OCI-LY1 (cell line): ENCODE results near the gene CTSS.

ENCODE experiments used
- EZH2 ChIP-seq: fragments of 200-600 bp; sonication (generic), shearing (Covaris generic); IDR thresholded peaks from 2 replicates; pipeline ENCODE4 v1.8.0; 2017; ENCODE audit warnings: borderline replicate concordance, mixed run types, mild to moderate bottlenecking, antibody characterized with exemption, low read length, moderate library complexity, mixed read lengths
- TF ChIP-seq, protein P1 (sequence below): fragments of 200-600 bp; sonication (generic), shearing (Covaris generic); IDR thresholded peaks from 2 replicates; pipeline ENCODE4 v1.5.1; 2017; ENCODE audit warnings: mild to moderate bottlenecking, antibody characterized with exemption, low read length, moderate library complexity, mixed read lengths

DNA sequence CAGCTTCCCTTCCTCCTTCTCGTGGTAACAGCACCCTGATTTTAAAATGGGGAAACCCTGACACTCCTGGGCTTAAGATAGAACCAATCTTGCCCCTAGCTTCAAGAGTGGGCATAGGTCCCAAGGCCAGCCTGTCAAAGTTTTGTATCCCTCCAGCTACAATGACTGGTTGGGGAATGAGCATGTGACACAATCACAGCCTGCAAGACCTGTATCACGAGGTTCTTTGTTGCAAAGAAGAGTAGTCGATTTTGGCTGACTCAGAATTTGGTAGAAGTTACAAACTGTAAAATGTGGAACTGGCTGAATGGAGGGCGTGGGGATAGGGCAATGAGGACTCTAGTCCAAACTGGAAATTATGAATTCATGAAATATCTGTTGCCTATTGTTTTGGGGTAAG is 23.8 kb upstream of the CTSS start:
- TF ChIP-seq, protein P1, sequence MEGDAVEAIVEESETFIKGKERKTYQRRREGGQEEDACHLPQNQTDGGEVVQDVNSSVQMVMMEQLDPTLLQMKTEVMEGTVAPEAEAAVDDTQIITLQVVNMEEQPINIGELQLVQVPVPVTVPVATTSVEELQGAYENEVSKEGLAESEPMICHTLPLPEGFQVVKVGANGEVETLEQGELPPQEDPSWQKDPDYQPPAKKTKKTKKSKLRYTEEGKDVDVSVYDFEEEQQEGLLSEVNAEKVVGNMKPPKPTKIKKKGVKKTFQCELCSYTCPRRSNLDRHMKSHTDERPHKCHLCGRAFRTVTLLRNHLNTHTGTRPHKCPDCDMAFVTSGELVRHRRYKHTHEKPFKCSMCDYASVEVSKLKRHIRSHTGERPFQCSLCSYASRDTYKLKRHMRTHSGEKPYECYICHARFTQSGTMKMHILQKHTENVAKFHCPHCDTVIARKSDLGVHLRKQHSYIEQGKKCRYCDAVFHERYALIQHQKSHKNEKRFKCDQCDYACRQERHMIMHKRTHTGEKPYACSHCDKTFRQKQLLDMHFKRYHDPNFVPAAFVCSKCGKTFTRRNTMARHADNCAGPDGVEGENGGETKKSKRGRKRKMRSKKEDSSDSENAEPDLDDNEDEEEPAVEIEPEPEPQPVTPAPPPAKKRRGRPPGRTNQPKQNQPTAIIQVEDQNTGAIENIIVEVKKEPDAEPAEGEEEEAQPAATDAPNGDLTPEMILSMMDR = no peak
- TF ChIP-seq EZH2 = no peak
